Cerebellar cortex (tissue), 1 donor: Measurements from ENCODE around the gene CCDC60.

ENCODE experiments used
- DNase-seq: peaks from one replicate; pipeline ENCODE4 v3.0.0-alpha.2; 2015; ENCODE audit warnings: low spot score

CCDC60 gene, protein sequence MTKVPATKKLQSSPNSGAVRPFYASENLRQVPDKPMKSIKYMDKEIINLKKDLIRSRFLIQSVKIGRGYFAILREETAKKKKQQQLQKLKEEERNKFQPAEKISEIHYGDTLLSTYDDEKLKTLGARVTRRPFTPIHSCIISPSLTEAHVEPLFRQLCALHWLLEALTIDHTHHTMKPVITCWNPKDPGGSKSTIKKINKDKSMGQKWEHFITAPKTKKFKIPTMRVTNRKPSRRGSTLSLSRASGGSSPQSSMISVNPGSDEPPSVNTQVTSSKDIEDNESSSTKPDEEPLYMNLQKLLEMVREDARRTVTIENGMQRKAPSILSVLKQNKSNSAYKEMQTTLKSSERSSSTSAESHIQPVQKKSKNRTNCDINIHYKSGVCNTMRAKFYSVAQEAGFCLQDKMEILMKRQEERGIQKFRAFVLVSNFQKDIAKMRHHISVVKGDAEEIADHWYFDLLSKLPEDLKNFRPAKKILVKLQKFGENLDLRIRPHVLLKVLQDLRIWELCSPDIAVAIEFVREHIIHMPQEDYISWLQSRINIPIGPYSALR

GRCh38 chr12:119334430-119335170 lies at the start of gene CCDC60:
Gene CCDC60, plus strand, starts transcription at chr12:119334729. Its CDS starts 448 bp downstream, at chr12:119335177.
- DNase-seq = no peak

- DNase-seq = no peak
Measured at GRCh38 chr12:119288576-119288975, 46.0 kb upstream of the CCDC60 start.

- no peak for DNase-seq
Measured at GRCh38 chr12:119292893-119293630, 41.5 kb upstream of the CCDC60 start.

- no peak for DNase-seq
Measured at GRCh38 chr12:119294211-119294610, 40.3 kb upstream of the CCDC60 start.

DNA sequence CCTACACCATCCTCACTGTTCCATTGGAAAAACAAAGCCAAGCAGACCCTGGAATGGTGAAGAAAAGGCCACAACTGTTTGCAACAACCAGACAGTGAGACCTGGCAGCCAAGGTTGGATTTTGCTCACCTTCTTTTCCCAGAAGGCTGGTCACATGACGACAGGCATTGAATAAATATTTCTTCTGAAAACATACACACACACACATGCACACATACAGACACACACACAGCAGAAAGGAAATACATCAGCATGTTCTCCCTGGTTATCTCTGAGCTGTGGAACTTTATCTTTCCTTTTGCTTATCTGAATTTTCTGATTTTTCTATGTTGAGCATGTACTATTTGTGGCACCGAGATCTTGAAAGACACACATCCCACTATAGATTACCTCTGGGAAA lies 38.0 kb upstream of the CCDC60 start:
- DNase-seq = no peak

GRCh38 chr12:119299130-119299529 lies 35.4 kb upstream of the CCDC60 start:
- DNase-seq = no peak

DNA sequence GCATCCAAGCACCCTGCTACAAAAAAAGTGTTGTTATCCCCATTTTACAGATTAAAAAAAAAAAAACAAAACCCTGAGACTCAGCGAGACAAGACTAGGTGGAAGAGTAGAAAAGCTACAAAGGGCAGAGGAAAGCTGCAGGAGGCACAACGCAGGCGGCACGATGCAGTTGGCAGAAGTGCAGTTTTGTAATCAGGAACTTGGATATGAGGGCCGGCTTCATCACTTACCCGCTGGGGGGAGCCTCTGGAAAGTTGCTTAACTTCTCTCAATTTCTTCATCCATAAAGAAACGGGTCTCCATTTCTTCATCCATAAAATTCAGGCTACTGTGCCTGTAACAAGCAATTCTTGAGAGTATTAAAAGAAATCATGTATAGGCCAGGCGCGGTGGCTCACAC lies 33.1 kb upstream of the CCDC60 start:
- no peak for DNase-seq

GRCh38 chr12:119302451-119303080 lies 32.0 kb upstream of the CCDC60 start:
- DNase-seq = no peak

- DNase-seq = no peak
Measured at GRCh38 chr12:119306593-119306992, 27.9 kb upstream of the CCDC60 start.

DNA sequence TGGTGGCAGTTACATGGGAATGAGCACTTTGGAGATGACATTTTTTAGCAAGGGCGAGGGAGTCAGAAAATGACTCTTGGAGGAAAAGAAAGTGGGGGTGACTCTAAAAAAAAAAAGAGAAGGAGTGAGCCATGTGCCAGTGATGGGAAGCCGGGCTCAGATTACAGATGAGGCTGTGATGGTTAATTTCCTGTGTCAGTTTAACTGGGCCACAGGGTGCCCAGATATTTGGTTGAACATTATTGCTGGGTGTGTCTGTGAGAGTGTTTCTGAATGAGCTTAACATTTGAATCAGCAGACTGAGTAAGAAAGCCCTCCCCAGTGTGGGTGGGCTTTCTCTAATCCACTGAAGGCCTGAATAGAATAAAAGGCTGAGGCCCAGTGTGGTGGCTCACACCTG lies 26.8 kb upstream of the CCDC60 start:
- DNase-seq = no peak

DNA sequence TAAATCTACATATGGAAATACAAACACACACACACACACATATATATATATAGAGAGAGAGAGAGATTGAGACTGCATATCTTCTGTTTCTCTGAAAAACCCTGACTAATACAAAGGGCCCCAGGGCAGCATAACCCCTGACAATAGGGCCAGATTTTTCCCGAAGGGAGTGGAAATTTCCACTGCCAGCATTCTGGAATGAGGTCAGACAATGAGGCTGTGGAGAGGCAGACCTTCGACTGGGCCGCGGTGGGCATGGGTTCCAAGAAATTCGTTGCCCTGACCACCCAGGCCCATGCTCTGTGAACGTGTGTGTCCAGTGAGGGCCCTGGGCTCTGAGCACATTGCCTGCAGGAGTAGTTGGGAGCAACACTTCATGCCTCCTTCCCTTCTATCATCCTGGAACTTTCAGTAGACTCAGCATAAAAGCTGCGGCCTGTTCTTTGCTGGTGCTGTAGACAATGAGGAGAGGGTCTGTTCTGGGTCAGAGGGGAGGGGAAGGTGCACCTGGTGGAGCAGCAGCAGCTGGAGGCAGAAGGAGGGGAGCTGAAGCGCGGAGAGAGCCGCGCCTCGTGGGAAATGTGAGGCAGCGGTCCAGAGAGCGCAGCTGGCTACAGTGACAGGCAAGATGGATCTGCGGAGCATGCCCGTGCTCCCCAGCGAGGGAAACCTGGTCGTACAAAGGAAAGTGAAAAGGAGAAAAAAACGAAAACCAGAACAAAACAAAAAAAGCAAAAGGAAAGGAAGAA lies 25.6 kb upstream of the CCDC60 start:
- no peak for DNase-seq

GRCh38 chr12:119311878-119312277 lies 22.7 kb upstream of the CCDC60 start:
- no peak for DNase-seq

GRCh38 chr12:119312904-119313303 lies 21.6 kb upstream of the CCDC60 start:
- no peak for DNase-seq

DNA sequence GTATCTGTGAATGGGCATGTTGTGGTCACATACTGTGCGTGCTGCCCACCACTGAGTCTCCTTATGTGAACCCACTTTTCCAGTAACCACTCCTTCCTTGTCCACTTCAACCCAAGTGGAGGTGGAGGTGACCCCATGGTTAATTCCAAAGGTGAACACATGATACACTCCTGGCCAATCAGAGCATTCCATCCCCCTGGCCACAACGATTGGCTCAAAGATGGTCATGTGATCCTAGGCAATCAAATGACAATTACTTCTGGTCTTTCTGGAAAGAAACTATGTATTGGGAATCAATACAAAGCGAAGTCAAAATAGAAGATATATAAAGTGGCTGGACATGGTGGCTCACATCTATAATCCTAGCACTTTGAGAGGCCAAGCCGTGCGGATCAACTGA lies 20.2 kb upstream of the CCDC60 start:
- DNase-seq = no peak

DNA sequence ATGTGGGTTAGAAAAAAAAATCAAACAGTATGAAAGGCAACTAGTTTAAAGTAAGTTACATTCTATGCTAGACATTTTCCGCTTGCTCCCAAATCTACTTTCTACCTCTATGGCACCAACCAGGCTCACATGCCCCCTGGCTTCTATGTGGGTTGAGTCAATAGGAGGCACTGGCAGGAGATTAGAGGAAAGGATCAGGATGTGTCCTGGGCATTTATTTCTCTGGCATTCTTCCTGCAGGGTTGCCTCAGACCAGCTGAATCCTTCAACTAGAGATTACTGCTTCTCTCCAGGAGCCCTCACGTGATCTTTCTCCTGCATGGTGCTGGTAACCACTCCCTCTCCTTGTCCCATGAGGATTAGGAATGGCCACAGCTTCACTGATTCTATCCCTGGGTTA lies 14.9 kb upstream of the CCDC60 start:
- no peak for DNase-seq

- no peak for DNase-seq
Measured at GRCh38 chr12:119320678-119321077, 13.9 kb upstream of the CCDC60 start.

DNA sequence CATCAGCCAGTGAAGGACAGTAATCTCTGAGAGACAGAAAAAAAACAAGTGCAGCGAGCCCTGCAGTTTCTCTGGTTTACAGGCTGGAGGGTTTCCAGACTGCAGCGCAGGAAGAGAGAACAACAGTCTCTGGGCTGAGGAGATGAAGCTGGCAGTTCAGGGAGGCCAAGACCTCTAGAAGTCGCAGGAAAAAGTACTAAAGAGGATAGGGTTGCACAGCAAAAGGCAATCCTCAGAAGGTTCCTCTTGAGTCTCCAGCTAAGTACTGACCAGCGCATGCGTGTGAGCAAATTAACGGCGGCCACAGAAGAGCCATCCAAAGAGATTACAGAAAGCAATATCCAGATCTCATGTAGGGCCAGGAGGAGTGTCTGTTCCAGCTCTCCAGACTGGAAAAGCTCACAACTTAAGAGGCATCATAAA lies 12.2 kb upstream of the CCDC60 start:
- no peak for DNase-seq

DNA sequence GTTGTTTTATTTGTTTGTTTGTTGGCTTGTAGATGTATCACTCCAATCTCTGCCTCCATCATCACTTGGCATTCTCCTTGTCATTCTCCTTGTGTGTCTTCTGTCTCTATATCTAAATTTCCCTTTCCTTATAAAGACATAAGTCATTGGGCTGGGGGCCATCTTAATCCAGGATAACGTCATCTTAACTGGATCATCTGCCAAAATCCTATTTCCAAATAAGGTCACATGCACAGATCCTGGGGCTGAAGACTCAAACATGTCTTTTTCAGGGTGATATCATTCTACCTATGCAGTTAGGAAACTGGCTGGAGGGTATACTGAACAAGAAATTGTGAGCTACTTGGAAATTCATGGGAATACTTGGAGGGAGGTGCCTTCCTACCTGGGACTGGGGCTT lies 8.7 kb upstream of the CCDC60 start:
- DNase-seq = no peak

DNA sequence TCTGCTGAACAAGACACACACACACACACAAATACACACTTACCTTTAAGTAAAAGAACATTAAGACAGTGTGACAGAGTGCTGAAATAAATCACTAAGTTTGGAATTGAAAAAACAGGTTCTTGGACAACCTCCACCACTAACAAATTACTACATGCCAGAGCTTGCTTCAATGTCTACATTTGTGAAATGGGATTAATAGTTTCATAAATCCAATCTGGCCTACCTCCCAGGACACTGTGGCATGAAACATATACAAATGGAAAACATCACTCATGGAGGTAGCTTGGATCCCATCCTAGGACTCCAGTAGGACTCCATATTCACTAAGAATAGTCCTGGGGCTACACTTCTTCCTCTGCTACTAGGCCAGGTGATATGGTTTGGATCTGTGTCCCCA lies 8.2 kb upstream of the CCDC60 start:
- DNase-seq = no peak

- no peak for DNase-seq
Measured at GRCh38 chr12:119327471-119327870, 7.1 kb upstream of the CCDC60 start.

DNA sequence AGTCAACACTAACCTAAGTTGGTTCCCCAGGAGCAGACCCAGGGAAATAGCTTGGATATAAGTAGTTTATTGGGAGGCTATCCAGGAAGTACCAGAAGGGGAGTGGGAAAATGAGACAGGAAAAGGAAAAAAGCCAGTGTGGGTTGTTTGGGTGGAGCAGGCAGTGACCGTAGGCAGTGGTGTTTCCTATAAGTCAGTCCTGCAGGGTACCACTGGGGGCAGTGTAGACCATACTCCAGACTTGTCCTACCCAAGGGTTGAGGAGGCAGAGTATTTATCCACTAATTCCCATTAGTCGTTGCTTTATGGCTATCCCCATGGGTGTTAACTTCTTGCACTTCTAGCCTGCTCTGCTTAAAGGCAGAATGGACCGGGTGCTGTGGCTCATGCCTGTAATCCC lies 6.4 kb upstream of the CCDC60 start:
- peak; percentile 1 for DNase-seq
